ENCODE measurements around the gene SHISA7.

GRCh38 chr19:55387736-55388497 lies 55.2 kb downstream of the SHISA7 start:
- no peak for TF ChIP-seq GLI4 (tag by site-specific recombination; IDR thresholded peaks at IDR 0.05)
- no peak for TF ChIP-seq CTCF (tag by site-specific recombination; IDR thresholded peaks at IDR 0.05)
- no peak for TF ChIP-seq ZNF175 (tag by site-specific recombination; IDR thresholded peaks at IDR 0.05)
- no peak for TF ChIP-seq ZNF146 (tag by site-specific recombination; IDR thresholded peaks at IDR 0.05)
- TF ChIP-seq ZBTB7A (tag by site-specific recombination; IDR thresholded peaks at IDR 0.05; ENCODE audit: low read depth): no peak
- no peak for TF ChIP-seq ZBTB26 (tag by site-specific recombination; optimal IDR thresholded peaks at IDR 0.05)
- TF ChIP-seq REST (tag by site-specific recombination; IDR thresholded peaks at IDR 0.05): no peak
- no peak for TF ChIP-seq ZNF529 (tag by site-specific recombination; IDR thresholded peaks at IDR 0.05; ENCODE audit: insufficient replicate concordance)
- no peak for TF ChIP-seq ZNF416 (tag by site-specific recombination; IDR thresholded peaks at IDR 0.05)
- no peak for TF ChIP-seq ZNF645 (tag by site-specific recombination; IDR thresholded peaks at IDR 0.05)
